ENCODE results near the gene TEX10.

DNA sequence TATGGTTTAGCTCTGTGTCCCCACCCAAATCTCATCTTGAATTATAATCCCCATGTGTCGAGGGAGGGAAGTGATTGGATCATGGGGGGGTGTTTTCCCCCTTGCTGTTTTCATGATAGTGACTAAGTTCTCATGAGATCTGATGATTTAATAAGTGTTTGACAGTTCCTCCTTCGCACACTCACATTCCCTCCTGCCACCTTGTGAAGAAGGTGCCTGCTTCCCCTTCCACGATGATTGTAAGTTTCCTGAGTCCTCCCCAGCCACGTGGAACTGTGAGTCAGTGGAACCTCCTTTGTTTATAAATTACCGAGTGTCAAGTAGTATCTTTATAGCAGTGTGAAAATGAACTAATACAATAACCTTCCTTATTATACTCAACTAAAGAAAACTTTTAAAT lies 24.3 kb upstream of the TEX10 start:
- TF ChIP-seq, protein P1, sequence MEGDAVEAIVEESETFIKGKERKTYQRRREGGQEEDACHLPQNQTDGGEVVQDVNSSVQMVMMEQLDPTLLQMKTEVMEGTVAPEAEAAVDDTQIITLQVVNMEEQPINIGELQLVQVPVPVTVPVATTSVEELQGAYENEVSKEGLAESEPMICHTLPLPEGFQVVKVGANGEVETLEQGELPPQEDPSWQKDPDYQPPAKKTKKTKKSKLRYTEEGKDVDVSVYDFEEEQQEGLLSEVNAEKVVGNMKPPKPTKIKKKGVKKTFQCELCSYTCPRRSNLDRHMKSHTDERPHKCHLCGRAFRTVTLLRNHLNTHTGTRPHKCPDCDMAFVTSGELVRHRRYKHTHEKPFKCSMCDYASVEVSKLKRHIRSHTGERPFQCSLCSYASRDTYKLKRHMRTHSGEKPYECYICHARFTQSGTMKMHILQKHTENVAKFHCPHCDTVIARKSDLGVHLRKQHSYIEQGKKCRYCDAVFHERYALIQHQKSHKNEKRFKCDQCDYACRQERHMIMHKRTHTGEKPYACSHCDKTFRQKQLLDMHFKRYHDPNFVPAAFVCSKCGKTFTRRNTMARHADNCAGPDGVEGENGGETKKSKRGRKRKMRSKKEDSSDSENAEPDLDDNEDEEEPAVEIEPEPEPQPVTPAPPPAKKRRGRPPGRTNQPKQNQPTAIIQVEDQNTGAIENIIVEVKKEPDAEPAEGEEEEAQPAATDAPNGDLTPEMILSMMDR (IDR thresholded peaks at IDR 0.05) = no peak
- TF ChIP-seq POLR2AphosphoS5 (IDR thresholded peaks at IDR 0.05) (no peak), POLR2A (IDR thresholded peaks at IDR 0.05) (no peak)
